Ishikawa (cell line): ENCODE results near the gene SUPT20HL2.

Experiments
- CEBPB ChIP-seq: IDR thresholded peaks from 2 replicates; pipeline ENCODE4 v1.6.1; 2012
- CREB1 ChIP-seq: IDR thresholded peaks from 2 replicates; pipeline ENCODE4 v1.6.1; 2012; ENCODE audit warnings: low read depth
- EP300 ChIP-seq: IDR thresholded peaks from 2 replicates; pipeline ENCODE4 v1.6.1; 2012; ENCODE audit warnings: borderline replicate concordance
- NFIC ChIP-seq: IDR thresholded peaks from 2 replicates; pipeline ENCODE4 v1.6.1; 2012
- RAD21 ChIP-seq: IDR thresholded peaks from 2 replicates; pipeline ENCODE4 v1.6.1; 2012; ENCODE audit warnings: low read depth
- TAF1 ChIP-seq: IDR thresholded peaks from 2 replicates; pipeline ENCODE4 v1.6.1; 2012; ENCODE audit warnings: low read depth, mild to moderate bottlenecking
- TCF12 ChIP-seq: IDR thresholded peaks from 2 replicates; pipeline ENCODE4 v1.6.1; 2012; ENCODE audit warnings: low read depth
- TEAD4 ChIP-seq: IDR thresholded peaks from 2 replicates; pipeline ENCODE4 v1.6.1; 2012
- YY1 ChIP-seq: IDR thresholded peaks from 2 replicates; pipeline ENCODE4 v1.6.1; 2012; ENCODE audit warnings: low read depth
- ZBTB7A ChIP-seq: IDR thresholded peaks from 2 replicates; pipeline ENCODE4 v1.6.1; 2012; ENCODE audit warnings: low read depth
- TF ChIP-seq, protein P1 (sequence below): IDR thresholded peaks from 2 replicates; pipeline ENCODE4 v1.6.1; 2012; ENCODE audit warnings: low read depth, mild to moderate bottlenecking
- TF ChIP-seq, protein P2 (sequence below): IDR thresholded peaks from 2 replicates; pipeline ENCODE4 v1.6.1; 2012

DNA sequence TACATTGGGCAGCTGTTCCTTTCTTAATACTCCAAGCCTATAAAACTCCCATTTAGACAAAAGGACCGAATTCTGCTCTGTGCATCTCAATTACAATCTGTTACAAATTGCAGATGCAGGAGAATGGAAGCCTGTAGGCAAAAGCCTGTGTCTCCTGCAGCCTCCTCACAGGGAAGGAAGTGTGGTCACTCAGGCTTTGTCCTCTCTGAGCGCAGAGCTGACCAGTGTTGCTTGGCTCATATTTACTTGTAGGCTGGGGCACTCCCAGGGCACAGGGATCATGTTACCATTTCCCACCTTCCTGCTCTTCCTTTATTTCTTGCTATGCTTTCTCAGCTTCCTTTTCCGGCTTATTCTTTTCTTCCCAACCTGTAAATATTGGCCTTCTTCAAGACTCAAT, 15.7 kb downstream of the SUPT20HL2 start:
- TF ChIP-seq TEAD4: no peak
- no peak for TF ChIP-seq CREB1
- no peak for TF ChIP-seq ZBTB7A
- TF ChIP-seq YY1: no peak
- TF ChIP-seq, protein P1, sequence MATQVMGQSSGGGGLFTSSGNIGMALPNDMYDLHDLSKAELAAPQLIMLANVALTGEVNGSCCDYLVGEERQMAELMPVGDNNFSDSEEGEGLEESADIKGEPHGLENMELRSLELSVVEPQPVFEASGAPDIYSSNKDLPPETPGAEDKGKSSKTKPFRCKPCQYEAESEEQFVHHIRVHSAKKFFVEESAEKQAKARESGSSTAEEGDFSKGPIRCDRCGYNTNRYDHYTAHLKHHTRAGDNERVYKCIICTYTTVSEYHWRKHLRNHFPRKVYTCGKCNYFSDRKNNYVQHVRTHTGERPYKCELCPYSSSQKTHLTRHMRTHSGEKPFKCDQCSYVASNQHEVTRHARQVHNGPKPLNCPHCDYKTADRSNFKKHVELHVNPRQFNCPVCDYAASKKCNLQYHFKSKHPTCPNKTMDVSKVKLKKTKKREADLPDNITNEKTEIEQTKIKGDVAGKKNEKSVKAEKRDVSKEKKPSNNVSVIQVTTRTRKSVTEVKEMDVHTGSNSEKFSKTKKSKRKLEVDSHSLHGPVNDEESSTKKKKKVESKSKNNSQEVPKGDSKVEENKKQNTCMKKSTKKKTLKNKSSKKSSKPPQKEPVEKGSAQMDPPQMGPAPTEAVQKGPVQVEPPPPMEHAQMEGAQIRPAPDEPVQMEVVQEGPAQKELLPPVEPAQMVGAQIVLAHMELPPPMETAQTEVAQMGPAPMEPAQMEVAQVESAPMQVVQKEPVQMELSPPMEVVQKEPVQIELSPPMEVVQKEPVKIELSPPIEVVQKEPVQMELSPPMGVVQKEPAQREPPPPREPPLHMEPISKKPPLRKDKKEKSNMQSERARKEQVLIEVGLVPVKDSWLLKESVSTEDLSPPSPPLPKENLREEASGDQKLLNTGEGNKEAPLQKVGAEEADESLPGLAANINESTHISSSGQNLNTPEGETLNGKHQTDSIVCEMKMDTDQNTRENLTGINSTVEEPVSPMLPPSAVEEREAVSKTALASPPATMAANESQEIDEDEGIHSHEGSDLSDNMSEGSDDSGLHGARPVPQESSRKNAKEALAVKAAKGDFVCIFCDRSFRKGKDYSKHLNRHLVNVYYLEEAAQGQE: no peak
- TF ChIP-seq, protein P2, sequence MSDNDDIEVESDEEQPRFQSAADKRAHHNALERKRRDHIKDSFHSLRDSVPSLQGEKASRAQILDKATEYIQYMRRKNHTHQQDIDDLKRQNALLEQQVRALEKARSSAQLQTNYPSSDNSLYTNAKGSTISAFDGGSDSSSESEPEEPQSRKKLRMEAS: no peak
- TF ChIP-seq EP300: no peak
- TF ChIP-seq TCF12: no peak
- no peak for TF ChIP-seq TAF1
- TF ChIP-seq CEBPB: no peak
- TF ChIP-seq NFIC: no peak
- TF ChIP-seq RAD21: no peak
